Endodermal cell (in vitro differentiated cells): ENCODE results near the gene MORC1. TPM values are rescaled to one million over a fixed set of nuclear protein-coding genes. Genes with fewer than 3 reads are reported as not detected.

ENCODE experiments used
- DNase-seq: peaks from one replicate; pipeline ENCODE4 v3.0.0-alpha.2; 2017
- H3K27ac ChIP-seq: 2 replicates; pipeline ENCODE4 v1.5.1; 2013; ENCODE audit warnings: mild to moderate bottlenecking, low read depth, low read length, moderate library complexity
- H3K27me3 ChIP-seq: 2 replicates; pipeline ENCODE4 v1.6.1; 2013; ENCODE audit warnings: mild to moderate bottlenecking, low read length, moderate library complexity; ENCODE audit not compliant: insufficient read depth, control insufficient read depth, poor library complexity, severe bottlenecking
- H3K36me3 ChIP-seq: 2 replicates; pipeline ENCODE4 v1.7.0; 2013; ENCODE audit warnings: mild to moderate bottlenecking, low read length, moderate library complexity; ENCODE audit not compliant: control insufficient read depth, insufficient read depth
- H3K4me1 ChIP-seq: one replicate; pipeline ENCODE4 v1.7.0; 2013; ENCODE audit warnings: low read length; ENCODE audit not compliant: control insufficient read depth, insufficient read depth
- H3K4me3 ChIP-seq: 2 replicates; pipeline ENCODE4 v1.5.1; 2013; ENCODE audit warnings: mild to moderate bottlenecking, low read length, moderate library complexity
- H3K9ac ChIP-seq: 2 replicates; pipeline ENCODE4 v1.6.1; 2013; ENCODE audit warnings: mild to moderate bottlenecking, low read length, moderate library complexity; ENCODE audit not compliant: poor library complexity, severe bottlenecking; ENCODE audit errors: extremely low read depth
- H3K9me3 ChIP-seq: 2 replicates; pipeline ENCODE4 v1.6.1; 2013; ENCODE audit warnings: mild to moderate bottlenecking, low read length, moderate library complexity; ENCODE audit not compliant: control insufficient read depth
- H3K27ac Mint-ChIP-seq: 2 replicates; pipeline ENCODE4 v1.8.0; 2020; ENCODE audit warnings: mixed read lengths
- H3K27me3 Mint-ChIP-seq: 2 replicates; pipeline ENCODE4 v1.8.0; 2021; ENCODE audit warnings: mild to moderate bottlenecking, mixed read lengths; ENCODE audit not compliant: insufficient read depth
- H3K36me3 Mint-ChIP-seq: 2 replicates; pipeline ENCODE4 v1.8.0; 2020; ENCODE audit warnings: low read depth, mixed read lengths
- H3K4me1 Mint-ChIP-seq: 2 replicates; pipeline ENCODE4 v1.8.0; 2020; ENCODE audit warnings: mixed read lengths
- H3K4me3 Mint-ChIP-seq: 2 replicates; pipeline ENCODE4 v1.8.0; 2020; ENCODE audit warnings: mild to moderate bottlenecking, moderate library complexity, mixed read lengths
- H3K9me3 Mint-ChIP-seq: 2 replicates; pipeline ENCODE4 v1.8.0; 2020; ENCODE audit warnings: mild to moderate bottlenecking, mixed read lengths
- WGBS, 2 experiments: methylation state at CpG; one replicate each; pipeline versions ENCODE4 v1.1.5 to v1.1.7; 2013; ENCODE audit warnings: missing lambda C conversion rate in 2 of 2, mixed read lengths in 1 of 2; ENCODE audit not compliant: insufficient coverage in 1 of 2, insufficient read length in 1 of 2; 5-methylcytosine and 5-hydroxymethylcytosine counted together
- total RNA-seq, 2 donors: library from RNA; stranded (reverse); fragmentation: NEBNext Ultra II Directional in 1 of 2; extraction: Animal tissue kit (Norgen Biotek cat#: 25700) in 1 of 2; gene quantifications; 2 replicates in 1 of 2; 3 replicates in 1 of 2; pipeline ENCODE4 v1.2.1, GENCODE V29; 2021
- TF ChIP-seq, protein P1 (sequence below): fragments of 200-600 bp; sonication (generic); conservative IDR thresholded peaks from 2 replicates; pipeline ENCODE4 v1.5.0; 2021; ENCODE audit warnings: antibody characterized with exemption, mild to moderate bottlenecking

Gene MORC1
- total RNA-seq, 2 donors from 2014 or later, result not detected

DNA sequence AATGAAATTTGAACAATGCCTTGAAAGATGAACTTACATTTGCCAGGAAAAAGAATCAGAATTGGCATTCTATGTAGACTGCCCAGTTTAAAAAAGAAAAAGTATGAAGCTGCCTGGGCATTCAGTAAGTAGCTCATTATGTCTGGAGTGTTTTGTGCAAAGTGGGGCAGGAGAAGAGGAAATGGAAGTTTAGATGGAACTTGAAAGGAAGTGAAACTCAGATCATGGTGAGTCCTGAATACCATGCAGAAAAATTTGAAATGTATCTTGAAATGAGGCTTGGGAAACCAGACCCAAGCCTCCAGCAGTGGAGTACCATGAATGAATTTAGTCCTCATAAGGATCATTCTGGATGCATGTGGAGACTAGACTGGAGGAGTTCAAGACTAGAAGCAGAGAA lies 4.8 kb upstream of the MORC1 start:
- no peaks in the 10 kb centered on the region for H3K4me1 ChIP-seq
- H3K4me1 Mint-ChIP-seq, result peaks cover 12% of the 10 kb centered on the region
- TF ChIP-seq, protein P1, sequence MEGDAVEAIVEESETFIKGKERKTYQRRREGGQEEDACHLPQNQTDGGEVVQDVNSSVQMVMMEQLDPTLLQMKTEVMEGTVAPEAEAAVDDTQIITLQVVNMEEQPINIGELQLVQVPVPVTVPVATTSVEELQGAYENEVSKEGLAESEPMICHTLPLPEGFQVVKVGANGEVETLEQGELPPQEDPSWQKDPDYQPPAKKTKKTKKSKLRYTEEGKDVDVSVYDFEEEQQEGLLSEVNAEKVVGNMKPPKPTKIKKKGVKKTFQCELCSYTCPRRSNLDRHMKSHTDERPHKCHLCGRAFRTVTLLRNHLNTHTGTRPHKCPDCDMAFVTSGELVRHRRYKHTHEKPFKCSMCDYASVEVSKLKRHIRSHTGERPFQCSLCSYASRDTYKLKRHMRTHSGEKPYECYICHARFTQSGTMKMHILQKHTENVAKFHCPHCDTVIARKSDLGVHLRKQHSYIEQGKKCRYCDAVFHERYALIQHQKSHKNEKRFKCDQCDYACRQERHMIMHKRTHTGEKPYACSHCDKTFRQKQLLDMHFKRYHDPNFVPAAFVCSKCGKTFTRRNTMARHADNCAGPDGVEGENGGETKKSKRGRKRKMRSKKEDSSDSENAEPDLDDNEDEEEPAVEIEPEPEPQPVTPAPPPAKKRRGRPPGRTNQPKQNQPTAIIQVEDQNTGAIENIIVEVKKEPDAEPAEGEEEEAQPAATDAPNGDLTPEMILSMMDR, result no peak
- H3K9me3 ChIP-seq, result no peaks in the 10 kb centered on the region
- peaks cover 2% of the 10 kb centered on the region for H3K27me3 Mint-ChIP-seq
- no peak overlapping the region for H3K4me3 ChIP-seq
- H3K27ac ChIP-seq, result no peak overlapping the region
- no peaks in the 10 kb centered on the region for H3K27me3 ChIP-seq
- no peak for DNase-seq
- no peak overlapping the region for H3K9ac ChIP-seq
- peaks cover 18% of the 10 kb centered on the region for H3K9me3 Mint-ChIP-seq
- H3K4me3 Mint-ChIP-seq, result no peak overlapping the region
- H3K36me3 ChIP-seq, result no peaks in the 10 kb centered on the region
- no peak overlapping the region for H3K27ac Mint-ChIP-seq
- peaks cover 8% of the 10 kb centered on the region for H3K36me3 Mint-ChIP-seq

DNA sequence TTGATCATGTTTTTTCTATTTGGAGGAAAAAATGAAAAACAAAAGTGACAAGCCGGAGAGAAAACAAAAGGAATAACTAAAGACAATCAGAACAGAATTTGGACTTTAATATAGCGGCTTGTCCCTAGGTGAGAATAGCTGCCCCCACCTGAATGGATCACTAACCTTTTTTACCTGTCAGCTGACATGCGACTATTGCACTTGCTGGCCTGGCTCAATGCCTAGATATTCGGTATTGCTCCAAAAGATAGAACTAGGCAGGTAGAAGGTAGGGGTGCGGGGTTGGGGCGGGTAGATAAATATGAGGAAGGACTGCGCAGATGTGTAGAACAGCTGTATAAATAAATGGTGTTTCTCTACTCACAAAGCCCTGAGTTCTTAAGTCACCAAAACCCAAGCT lies 650 bp upstream of the MORC1 start:
- H3K9me3 ChIP-seq, result no peaks in the 10 kb centered on the region
- Mint-ChIP-seq H3K9me3 (peaks cover 12% of the 10 kb centered on the region), H3K4me1 (peaks cover 7% of the 10 kb centered on the region), H3K4me3 (no peak overlapping the region), H3K27ac (no peak overlapping the region), H3K27me3 (peaks cover 2% of the 10 kb centered on the region), H3K36me3 (peaks cover 6% of the 10 kb centered on the region)
- TF ChIP-seq, protein P1, result no peak
- H3K36me3 ChIP-seq, result no peaks in the 10 kb centered on the region
- no peaks in the 10 kb centered on the region for H3K27me3 ChIP-seq
- H3K4me3 ChIP-seq, result no peak overlapping the region
- WGBS, 2 experiments, result 94 to 100% methylated on average over 2 to 7 of the region's 7 CpGs
- DNase-seq, result no peak
- no peak overlapping the region for H3K9ac ChIP-seq
- no peak overlapping the region for H3K27ac ChIP-seq
- no peaks in the 10 kb centered on the region for H3K4me1 ChIP-seq

DNA sequence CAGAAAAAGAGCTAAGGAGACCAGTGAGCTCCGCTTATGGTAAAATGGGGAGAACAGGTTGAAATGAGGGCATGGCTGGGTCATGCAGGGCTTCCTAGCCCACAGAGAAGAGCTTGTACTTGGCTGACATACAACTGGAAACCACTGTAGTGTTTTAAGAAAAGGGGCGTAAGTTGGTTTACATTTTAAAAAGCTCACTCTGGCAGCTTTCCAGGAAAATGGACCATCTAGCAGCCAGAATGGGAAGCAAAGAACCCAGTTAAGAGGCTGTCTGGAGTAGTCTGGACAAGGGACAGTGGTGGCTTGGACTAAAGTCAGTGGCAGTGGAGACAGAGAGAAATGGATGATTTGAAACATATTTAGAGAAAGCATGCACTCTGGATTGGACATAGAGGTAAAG lies 1.9 kb downstream of the MORC1 start:
- Mint-ChIP-seq H3K4me1 (peaks cover 7% of the 10 kb centered on the region), H3K36me3 (no peaks in the 10 kb centered on the region), H3K27ac (no peak overlapping the region), H3K27me3 (no peaks in the 10 kb centered on the region), H3K4me3 (no peak overlapping the region), H3K9me3 (no peaks in the 10 kb centered on the region)
- Histone ChIP-seq H3K9ac (no peak overlapping the region), H3K36me3 (no peaks in the 10 kb centered on the region), H3K9me3 (no peaks in the 10 kb centered on the region), H3K27me3 (no peaks in the 10 kb centered on the region), H3K4me3 (no peak overlapping the region), H3K4me1 (no peaks in the 10 kb centered on the region), H3K27ac (no peak overlapping the region)
- TF ChIP-seq, protein P1, result no peak
- 78 to 97% methylated on average over 2 of the region's 2 CpGs for WGBS, 2 experiments
- DNase-seq, result no peak
